ENCODE results near the gene MTNR1B.

GRCh38 chr11:93005239-93005638 lies 35.8 kb downstream of the MTNR1B start:
- TF ChIP-seq TAF1 (IDR thresholded peaks at IDR 0.05; ENCODE audit: borderline replicate concordance, low read depth, low read length) = no peak
- TF ChIP-seq POLR2A (IDR thresholded peaks at IDR 0.05; ENCODE audit: low read depth, low read length) = no peak

All from GM12892 (cell line).